GM21367 (cell line): ENCODE measurements around the gene HSDL2.
A peak's percentile ranks its signal among the peaks of the same experiment; 100 is the strongest.

Experiments
- ATAC-seq: cut with Tn5 transposase; IDR thresholded peaks from one replicate; pipeline ENCODE4 v1.9.1; 2021; ENCODE audit not compliant: unreplicated experiment

Gene HSDL2

DNA sequence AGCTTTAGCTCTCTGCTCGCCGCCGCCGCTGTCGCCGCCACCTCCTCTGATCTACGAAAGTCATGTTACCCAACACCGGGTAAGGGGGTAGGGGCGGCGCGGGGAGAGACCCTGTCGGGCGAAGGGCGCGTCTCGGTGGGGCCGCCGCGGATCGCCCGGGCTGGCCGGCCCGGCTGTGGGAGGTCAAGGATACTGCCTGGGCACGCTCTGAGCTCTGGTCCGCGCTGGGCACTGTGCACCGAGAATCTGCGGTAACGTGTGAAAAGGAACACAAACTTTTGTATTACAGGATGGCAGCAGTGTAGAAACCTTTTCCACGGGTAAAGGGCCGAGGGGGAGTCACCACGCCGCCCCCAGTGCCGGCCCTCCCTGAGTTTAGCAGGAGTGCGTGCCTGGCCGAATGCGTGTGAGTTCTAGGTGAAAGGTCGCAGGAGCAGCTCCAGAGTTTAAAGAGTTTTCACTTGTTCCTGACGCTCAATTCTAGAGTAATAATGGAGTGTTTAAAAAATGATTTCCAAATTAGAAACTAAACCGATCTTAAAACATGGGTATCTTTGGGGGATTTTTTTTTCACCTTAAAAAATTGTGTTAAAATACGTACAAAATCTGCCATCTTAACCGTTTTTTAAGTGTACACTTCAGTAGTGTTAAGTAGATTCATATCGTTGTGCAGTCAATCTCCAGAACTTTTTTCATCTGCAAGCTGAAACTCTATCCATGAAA, at the start of gene HSDL2:
Gene HSDL2 (plus strand): TSS at position 7 of the 723 bp plus-strand sequence. CDS start 56 bp downstream, at position 63.
- ATAC-seq, result peak; percentile 8

DNA sequence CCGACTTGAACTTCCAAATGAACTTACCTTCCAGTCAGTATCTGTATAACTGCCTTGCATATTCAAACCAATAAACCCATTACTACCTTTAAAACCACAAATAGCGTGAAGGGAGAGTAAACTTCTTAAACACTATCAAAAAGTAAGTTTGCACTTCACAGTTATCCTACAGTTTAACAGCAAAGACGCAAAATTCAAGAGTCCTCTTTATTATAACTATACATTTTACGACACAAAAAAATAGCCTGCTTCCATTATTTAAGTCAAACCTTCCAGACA, 48.3 kb upstream of the HSDL2 start:
- ATAC-seq, result no peak

DNA sequence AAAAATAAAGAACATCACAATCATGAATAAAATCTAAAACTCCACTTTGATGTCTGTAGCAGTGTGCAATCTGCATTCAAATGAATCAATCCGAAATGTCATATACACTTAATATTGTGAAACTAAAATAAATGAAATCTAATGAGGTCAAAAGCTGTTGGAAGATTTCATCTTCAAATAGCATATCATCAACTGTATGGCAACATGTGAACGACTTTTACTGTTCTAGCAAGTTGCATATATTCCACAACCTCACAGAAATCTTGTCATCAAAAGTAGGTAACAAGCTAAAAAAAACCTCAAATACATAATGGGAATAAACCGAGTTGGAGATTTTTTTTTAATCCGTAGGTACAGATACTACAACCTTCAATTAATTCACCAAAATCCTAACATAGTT, 47.7 kb upstream of the HSDL2 start:
- ATAC-seq, result no peak

DNA sequence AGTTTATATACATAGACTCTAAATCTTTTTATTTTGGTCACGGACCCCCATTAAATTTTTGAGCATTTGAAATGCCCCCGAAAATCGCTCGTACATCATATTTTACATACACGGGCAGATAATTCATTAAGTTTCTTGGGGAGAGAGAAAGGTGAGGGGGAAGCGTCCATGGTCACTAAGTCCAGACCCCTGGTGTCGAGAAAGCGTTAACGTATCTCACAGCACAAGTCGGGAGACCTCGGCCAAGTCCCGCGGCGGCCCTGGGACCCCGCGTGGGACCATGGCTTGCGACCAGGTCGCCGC, 47.3 kb upstream of the HSDL2 start:
- no peak for ATAC-seq

DNA sequence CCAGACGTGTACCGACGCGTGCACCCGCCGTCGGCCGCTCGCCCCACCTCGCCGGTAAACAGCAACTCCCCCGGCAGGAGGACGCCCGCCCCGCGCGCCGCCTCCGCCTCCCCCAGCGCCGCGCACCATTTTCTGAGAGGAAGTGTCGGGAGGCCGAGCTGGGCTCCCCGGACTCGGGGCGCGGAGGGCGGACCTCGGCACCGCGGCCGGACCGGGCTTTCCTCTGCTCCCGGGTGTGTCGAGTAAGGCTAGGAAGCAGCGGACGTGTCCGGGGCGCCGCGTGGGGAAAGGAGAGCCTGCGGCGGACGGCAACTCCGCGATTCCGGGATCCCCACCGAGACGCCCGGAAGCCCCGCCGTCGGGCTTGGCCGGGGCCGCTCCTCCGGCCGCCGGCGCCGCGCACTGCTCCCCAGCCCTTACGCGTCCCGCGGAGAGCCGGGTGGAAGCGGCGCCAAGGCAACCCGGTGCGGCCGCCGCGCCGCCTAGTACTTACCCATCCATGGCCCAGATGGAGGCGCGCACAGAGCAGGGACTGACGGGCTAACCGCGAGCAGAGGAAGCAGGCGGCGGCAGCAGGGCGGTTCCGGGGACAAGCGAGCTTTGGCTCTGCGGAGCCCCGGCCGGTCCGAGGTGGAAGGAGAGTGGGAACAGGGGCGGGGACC, 46.8 kb upstream of the HSDL2 start, which contains the start of gene PTBP3:
Gene PTBP3 (minus strand): TSS at position 643 of the 662 bp plus-strand sequence. CDS start 35,754 bp downstream, outside the sequence.
- peak; percentile 53 for ATAC-seq

DNA sequence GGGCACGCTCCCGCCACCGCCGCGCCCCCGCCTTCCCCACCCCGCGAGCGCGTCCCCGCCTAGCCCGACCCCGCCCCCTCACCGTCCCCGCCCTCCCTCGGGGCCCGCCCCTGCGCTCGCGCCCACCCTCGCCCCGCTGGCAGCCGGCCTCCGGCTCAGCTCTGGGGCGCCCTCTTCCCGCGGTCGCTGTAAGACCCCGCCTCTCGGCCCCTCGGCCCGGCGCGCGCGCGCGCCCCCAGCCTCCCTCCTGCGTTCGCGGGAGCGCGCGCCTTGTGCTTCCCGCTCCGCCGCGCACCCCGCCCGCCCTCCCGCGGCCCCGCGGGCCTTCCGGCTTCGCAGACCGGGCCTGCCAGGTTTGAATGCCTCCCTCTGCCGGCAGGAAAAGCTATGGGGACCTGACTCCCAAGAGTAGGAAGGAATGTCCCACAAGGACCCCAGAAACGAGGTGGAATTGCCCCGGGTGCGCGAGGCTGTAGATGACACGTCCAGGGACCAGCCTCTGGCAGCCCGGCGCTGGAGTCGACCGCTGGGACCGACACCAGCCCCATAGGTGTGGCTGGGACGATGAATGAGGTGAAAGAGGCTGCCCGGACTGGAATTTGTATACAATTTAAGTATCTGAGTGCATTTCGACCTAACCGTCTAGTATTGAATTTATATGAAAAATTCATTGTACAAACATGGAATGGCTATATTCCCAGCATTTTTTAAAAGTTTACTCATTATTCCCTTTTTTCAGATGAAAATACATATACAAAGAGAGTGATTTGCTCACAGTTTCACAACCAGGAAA, 46.1 kb upstream of the HSDL2 start:
- ATAC-seq, result peak; percentile 59

DNA sequence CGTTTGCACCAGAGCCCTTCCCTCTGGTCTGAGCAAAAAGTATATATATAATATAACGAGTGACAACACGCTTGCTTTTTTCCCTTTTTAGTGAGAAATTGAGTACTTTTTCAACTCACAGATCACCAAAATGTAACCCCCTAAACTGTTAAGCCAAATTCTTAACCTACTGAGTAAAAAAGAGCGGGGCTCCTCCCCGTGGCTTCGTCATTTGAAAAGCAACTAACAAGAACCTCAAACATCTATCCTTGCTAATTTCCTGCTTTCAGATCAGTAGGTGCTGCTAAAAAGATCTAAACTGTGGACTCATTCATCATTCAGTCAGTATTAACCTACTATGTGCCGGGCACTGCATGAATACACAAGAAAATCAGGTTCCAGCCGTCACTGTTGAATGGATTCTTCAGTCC, 45.5 kb upstream of the HSDL2 start:
- ATAC-seq, result no peak

DNA sequence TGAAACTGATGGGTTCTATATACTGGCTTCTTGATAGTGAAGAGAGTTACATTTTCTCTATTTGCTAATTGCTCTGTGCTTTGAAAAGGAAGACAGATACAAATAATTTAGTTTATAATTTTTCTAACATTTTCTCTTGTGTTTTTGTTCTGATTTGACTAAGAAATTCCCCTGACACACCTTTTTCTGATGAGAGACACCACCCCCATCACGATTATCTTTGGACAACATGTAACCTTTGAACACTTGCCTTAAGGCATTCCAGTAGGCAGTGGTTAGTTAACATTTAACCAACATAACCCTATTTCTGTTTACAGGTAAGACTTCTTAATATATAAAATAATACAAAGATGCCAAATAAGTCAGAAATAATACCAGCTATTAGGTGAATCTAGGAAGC, 42.4 kb upstream of the HSDL2 start:
- ATAC-seq, result no peak

DNA sequence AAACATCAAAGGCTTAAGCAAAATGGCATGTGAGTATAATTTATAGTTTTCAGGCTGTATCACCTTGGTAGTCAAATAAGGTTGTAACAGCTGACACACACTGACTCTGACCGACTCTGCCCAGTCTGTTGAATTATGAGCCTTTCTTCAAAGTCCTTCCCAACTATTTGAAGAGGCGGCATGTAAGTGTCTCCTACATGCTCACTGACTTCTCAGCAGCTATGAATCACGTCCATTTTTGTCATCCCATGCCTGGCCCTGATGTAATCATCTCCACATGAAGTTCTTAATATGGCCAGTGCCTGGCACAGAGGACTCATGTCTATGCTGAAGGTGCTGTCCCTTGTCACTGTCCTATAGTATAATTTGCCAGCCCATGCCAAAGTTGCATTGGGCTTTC, 41.3 kb upstream of the HSDL2 start:
- ATAC-seq, result no peak

DNA sequence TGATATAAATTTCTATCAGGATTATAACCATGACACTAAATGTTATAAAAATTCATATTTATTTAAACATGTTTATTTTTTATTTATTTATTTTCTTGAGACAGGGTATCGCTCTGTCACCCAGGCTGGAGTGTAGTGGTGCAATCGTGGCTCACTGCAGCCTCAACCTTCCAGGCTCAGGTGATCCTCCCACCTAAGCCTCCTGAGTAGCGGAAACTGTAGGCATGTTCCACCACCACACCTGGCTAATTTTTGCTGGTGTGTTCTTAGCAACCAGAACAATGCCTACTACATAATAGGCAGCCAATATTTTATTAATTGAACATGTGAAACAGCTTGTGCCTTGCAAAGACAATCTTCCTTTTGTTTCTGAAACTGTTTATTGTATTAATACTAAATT, 40.0 kb upstream of the HSDL2 start:
- no peak for ATAC-seq

DNA sequence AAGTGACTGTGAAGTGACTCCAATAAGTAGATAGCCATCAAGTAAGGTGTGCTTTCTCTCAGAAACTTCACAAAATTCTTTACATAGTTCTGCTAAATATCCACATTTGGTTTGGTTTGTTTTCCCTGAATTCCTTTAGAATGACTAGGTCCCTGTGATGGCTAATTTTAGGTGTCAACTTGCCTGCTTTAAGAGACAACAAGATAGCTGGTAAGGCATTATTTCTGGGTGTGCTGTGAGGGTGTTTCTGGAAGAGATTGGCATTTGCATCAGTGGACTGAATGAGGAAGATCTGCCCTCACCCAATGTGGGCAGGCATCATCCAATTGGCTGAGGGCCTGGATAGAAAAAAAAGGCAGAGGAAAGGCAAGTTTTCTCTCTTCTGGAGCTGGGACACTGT, 38.2 kb upstream of the HSDL2 start:
- ATAC-seq, result no peak

DNA sequence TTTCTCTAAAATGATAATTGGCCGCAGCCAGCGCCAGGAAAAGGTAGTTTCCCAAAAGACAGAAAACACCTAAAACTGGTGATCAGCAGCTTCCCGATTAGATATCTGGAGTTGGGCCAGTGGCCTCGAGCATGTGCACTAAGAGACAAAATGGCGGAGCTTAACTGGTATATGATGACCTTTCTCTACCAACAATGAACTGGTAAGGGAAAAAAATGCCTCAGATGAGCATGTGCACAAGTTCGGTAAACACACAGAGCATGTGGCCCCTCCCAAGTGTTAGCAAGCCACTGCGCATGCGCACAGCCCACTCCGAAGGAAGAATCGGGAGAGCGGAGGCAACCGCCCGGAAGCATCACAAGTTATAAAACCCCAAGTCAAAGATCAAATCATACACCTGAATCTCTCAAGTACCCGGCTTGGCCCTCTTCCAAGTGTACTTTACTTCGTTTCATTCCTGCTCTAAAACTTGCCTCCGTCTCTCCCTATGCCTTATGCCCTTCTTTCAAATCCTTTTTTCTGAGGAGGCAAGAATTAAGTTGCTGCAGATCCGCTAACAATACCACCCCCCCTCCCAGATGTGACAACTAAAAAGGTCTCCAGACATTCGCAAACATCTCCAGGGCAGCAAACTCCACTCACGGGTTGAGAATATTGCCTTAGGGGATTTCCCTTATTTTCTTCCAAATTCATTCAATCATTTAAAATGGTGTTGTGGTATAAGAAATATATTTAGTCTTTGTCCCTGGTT, 31.5 kb upstream of the HSDL2 start:
- ATAC-seq, result no peak

DNA sequence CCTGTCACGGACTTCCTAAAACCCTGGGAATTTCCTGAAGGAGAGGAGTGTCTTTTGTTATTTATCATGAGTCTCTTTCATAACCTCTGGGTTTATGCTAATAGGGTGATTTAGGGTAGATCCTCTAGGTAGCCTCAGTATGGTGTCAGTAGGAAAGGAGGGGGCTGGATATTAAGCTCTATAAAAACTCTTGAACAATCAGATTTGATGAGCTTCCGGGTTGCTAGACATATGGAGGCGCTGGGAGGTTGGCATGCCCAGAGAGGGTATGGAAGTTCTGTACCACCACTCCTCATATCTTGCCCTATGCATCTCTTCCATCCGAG, 30.9 kb upstream of the HSDL2 start:
- no peak for ATAC-seq

DNA sequence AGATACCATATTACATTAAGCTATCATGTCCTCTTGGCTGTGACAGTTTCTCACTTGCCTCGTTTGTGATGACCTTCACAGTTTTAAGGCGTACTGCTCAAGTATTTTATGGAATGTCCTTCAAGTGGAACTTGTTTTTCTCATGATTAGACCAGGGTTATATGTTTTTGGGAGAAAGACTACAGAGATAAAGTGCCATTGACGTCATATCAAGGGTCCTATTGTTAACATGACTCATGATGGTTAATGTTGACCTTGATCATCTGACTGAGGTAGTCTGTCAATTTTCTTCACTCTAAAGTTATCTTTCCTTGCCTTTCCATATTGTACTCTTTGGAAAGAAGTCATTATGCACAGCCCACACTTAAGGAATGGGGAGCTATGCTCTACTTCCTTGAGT, 28.7 kb upstream of the HSDL2 start:
- ATAC-seq, result no peak

DNA sequence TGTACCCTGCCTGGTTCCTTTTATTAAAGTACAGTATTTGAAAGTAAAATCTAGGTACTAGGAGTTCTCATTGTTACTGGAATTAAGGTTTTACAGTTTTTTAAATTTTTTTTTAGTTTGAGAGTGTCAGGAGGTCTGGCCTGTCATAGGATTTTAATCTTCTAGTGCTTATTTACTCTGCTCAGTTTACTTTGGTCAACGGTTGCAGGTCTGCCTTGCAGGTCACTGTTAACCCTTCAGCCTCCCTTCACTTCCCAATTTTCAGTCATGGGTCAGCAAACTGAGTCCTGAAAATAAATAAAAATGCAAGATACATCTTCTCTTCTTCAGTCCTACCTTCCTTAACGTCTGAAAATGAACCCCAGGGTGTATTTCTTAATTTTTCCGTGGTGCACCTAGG, 27.7 kb upstream of the HSDL2 start:
- ATAC-seq, result no peak

DNA sequence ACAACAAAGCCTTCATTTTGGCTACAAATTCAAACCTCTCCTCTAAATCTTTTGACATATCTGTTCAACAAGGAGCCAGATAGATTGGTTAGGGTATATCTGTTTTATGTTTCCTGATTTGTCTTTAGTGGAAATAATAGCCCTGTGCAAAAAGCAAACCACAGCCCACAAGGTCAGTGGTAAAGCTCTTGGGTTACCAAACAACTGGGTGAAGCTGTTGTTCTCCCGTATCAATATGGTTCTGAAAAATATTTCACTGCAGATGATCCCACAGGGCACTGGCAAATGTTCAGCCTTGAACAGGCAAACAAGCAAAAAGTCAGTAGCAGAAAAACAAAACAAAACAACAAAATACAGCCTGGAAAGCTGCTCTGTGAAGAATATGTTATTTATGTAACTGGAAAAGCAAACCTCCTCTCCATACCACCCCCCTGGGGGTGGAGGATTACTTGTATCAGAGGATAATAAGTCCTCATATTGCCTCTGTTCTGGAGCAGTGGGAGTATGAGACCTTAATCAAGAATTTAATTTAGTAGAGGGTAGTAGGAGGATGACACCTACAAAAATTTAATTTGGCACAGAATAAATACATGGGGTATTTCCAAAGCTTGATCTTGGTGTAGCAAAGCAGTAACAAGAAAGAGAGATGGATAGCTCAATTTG, 25.7 kb upstream of the HSDL2 start:
- ATAC-seq, result no peak

DNA sequence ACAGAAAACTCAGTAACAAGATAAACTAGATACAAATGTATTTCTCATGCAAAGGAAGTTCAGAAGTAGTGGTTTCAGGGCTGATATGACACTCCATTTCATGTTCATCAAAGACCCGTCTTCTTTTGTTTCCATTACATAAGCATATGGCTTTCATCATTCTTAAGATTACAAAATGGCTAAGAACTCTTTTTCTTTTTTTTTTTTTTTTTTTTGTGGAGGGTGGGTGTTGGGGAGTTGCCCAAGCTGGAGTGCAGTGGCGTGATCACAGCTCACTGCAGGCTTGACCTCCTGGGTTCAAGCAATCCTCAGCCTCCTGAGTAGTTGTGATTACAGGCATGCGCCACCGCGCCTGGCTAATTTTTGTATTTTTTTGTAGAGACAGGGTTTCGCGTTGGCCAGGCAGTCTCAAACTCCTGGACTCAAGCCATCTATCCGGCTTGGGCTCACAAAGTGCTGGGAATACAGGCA, 24.4 kb upstream of the HSDL2 start:
- ATAC-seq, result no peak

DNA sequence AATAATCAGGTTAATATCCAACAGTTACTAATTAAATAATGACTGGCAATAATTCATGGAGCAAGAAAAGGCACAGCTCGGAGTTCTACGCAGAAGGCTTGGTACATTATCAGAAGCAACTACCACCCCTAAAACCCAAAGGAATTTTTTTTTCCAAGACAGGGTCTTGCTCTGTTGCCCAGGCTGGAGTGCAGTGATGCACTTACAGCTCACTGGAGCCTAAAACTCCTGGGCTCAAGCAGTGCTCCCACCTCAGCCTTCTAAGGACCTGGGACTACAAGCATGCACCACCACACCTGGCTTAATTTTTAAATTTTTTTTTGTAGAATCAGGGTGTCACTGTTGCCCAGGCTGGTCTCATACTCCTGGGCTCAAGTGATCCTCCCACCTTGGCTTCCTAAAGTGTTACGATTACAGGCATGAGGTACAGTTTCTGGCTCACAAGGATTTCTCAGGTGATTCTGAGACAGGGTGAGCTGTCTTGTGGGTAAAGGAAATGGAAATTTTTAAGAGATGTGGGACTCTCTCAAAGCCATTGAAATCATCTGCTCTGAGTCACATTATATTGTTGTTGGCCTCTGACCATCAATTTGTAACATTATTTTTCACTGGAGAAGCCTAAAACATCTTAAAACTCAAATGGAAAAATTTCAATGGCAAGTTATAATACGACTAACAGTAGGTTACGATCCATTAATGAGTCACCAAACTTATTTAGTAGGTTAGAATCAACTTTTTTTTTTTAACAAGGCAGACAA, 19.7 kb upstream of the HSDL2 start:
- ATAC-seq, result no peak

DNA sequence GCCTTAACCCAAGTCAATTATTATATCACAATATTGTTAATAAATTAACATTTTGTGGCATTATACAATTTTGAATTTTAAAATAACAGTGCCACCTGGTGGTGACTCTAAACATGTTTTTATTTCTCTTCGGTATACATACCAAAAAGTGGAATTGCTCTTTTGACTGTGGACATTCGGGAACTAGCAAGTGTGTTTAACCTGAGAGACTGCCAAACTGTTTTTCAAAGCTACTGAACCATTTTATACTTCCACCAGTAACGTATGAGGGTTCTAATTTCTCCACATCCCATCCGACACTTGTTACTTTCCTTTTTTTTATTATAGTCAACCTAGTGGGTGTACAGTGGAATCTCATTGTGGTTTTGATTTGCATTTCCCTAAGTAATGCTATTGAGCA, 18.3 kb upstream of the HSDL2 start:
- no peak for ATAC-seq

DNA sequence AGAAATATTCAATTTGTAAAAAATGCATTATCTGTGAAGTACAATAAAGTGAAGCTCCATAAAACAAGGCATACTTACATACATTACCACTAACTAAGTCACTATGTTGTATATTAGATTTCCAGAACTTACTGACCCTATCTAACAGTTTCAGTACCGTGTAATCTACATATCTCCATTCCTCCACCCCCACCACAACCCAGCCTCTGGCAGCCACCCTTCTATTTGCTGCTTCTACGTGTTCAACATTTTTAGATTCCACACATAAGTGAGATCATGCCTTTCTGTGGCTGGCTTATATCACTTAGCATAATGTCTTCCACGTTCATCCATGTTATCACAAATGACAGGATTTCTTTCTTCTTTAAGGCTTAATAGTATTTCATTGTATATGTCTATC, 15.1 kb upstream of the HSDL2 start:
- ATAC-seq, result no peak
